Fibroblast of lung (primary cell): ENCODE data around the gene FAM209B. TPM values are rescaled to one million over a fixed set of nuclear protein-coding genes. Genes with fewer than 3 reads are reported as not detected.

ENCODE experiments used
- DNase-seq, 2 donors: peaks; one replicate each; pipeline versions ENCODE4 v3.0.0 to v3.0.0-alpha.2; 2010; ENCODE audit warnings: low read depth in 2 of 2
- H2AFZ ChIP-seq: 2 replicates; pipeline ENCODE4 v1.5.1; 2012; ENCODE audit warnings: low read length, control low read depth, inconsistent platforms
- H3K27ac ChIP-seq: 2 replicates; pipeline ENCODE4 v1.5.1; 2011; ENCODE audit warnings: low read length, control low read depth; ENCODE audit not compliant: insufficient read depth
- H3K27me3 ChIP-seq: 2 replicates; pipeline ENCODE4 v1.5.1; 2011; ENCODE audit warnings: mild to moderate bottlenecking, low read length; ENCODE audit not compliant: control insufficient read depth, insufficient read depth
- H3K36me3 ChIP-seq: 2 replicates; pipeline ENCODE4 v1.5.1; 2011; ENCODE audit warnings: low read length; ENCODE audit not compliant: control insufficient read depth, insufficient read depth
- H3K4me1 ChIP-seq: 2 replicates; pipeline ENCODE4 v1.5.1; 2011; ENCODE audit warnings: low read length; ENCODE audit not compliant: control insufficient read depth, insufficient read depth; ENCODE audit errors: extremely low read depth
- H3K4me2 ChIP-seq: 2 replicates; pipeline ENCODE4 v1.5.1; 2011; ENCODE audit warnings: low read length, control low read depth; ENCODE audit not compliant: insufficient read depth; ENCODE audit errors: extremely low read depth
- H3K4me3 ChIP-seq, 4 experiments: fragments of 200-600 bp in 1 of 4; sonication (generic) in 1 of 4; replicated peaks in 1 of 4; 2 replicates each; pipeline ENCODE4 v1.5.1; 2011 to 2016; ENCODE audit warnings: low read length in 4 of 4, low read depth in 3 of 4, mild to moderate bottlenecking in 3 of 4, control low read depth in 2 of 4, inconsistent platforms in 1 of 4, mixed read lengths in 1 of 4; ENCODE audit not compliant: insufficient read depth in 1 of 4; ENCODE audit errors: control extremely low read depth in 1 of 4
- H3K79me2 ChIP-seq: 2 replicates; pipeline ENCODE4 v1.5.1; 2012; ENCODE audit warnings: mild to moderate bottlenecking, low read length, inconsistent platforms; ENCODE audit not compliant: control insufficient read depth, insufficient read depth
- H3K9ac ChIP-seq: 2 replicates; pipeline ENCODE4 v1.5.1; 2011; ENCODE audit warnings: mild to moderate bottlenecking, low read length, control low read depth; ENCODE audit not compliant: insufficient read depth
- H3K9me3 ChIP-seq: 2 replicates; pipeline ENCODE4 v1.5.1; 2012; ENCODE audit warnings: low read depth, low read length; ENCODE audit not compliant: control insufficient read depth, insufficient read depth
- H4K20me1 ChIP-seq: 2 replicates; pipeline ENCODE4 v1.5.1; 2011; ENCODE audit warnings: low read length; ENCODE audit not compliant: control insufficient read depth, insufficient read depth; ENCODE audit errors: extremely low read depth
- CTCF ChIP-seq, 2 donors: IDR thresholded peaks in 1 of 2; conservative IDR thresholded peaks in 1 of 2; 1 replicate in 1 of 2; 2 replicates in 1 of 2; pipeline ENCODE4 v1.5.1; 2011 to 2012; ENCODE audit warnings: low read length in 2 of 2, control low read depth in 1 of 2, inconsistent platforms in 1 of 2, low read depth in 1 of 2, mild to moderate bottlenecking in 1 of 2
- EZH2 ChIP-seq: IDR thresholded peaks from 2 replicates; pipeline ENCODE4 v1.5.1; 2012; ENCODE audit warnings: low read length, control low read depth, mild to moderate bottlenecking; ENCODE audit errors: missing control alignments
- polyA plus RNA-seq, 2 donors: library from polyadenylated mRNA; depleted of rRNA in 1 of 2; stranded (reverse) in 1 of 2; unstranded in 1 of 2; fragments of >200 nt; gene quantifications; 2 replicates each; pipeline ENCODE4 v1.2.1, GENCODE V29; 2011 to 2012; ENCODE audit warnings: missing spikeins in 1 of 2
- total RNA-seq: library from RNA; depleted of rRNA; stranded (reverse); fragments of >200 nt; gene quantifications from 2 replicates; pipeline ENCODE4 v1.2.1, GENCODE V29; 2014

Gene FAM209B
- total and polyA plus RNA-seq, 2 donors (not counting 1 experiment from before 2014, with no cell fraction given): 0.18 TPM; not detected in 1

- no peaks in the 10 kb centered on the region for H3K9me3 ChIP-seq
- H3K36me3 ChIP-seq: peaks cover 5% of the 10 kb centered on the region
- H3K4me3 ChIP-seq: no peak overlapping the region
- no peaks in the 10 kb centered on the region for H3K27me3 ChIP-seq
- H3K4me2 ChIP-seq: no peak overlapping the region
- H3K79me2 ChIP-seq: no peaks in the 10 kb centered on the region
- no peaks in the 10 kb centered on the region for H4K20me1 ChIP-seq
- no peak overlapping the region for H3K27ac ChIP-seq
- TF ChIP-seq EZH2 (no peak), CTCF (conservative IDR thresholded peaks at IDR 0.05 in 1 of 2, IDR thresholded peaks at IDR 0.05 in 1 of 2; ENCODE audit: low read depth in 1 of 2, low read length in 2 of 2) (no peak)
- H2AFZ ChIP-seq: no peak overlapping the region
- no peak overlapping the region for H3K9ac ChIP-seq
- H3K4me1 ChIP-seq: no peaks in the 10 kb centered on the region
- no peak for DNase-seq
Measured at GRCh38 chr20:56517641-56518040, 15.4 kb upstream of the FAM209B start.

DNA sequence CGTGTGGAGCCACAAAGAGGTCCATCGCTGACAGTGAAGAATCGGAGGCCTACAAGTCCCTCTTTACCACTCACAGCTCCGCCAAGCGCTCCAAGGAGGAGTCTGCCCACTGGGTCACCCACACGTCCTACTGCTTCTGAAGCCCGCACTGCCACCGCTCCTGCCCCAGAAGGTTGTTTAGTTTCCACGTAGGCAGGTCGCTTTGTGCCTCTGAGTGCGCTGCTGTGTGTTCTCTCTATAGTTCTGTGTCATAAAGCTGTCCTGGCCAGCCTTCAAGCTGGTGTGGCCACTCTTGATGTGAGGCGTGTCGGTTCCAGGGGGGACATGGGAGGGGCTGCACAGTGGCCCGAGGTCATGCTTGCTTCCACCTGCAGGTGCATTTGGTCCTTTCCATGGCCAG lies 14.9 kb upstream of the FAM209B start:
- no peak overlapping the region for H3K9ac ChIP-seq
- H3K79me2 ChIP-seq: no peaks in the 10 kb centered on the region
- H3K36me3 ChIP-seq: peaks cover 5% of the 10 kb centered on the region
- no peak overlapping the region for H3K4me3 ChIP-seq
- H3K27ac ChIP-seq: no peak overlapping the region
- H3K9me3 ChIP-seq: no peaks in the 10 kb centered on the region
- TF ChIP-seq CTCF (conservative IDR thresholded peaks at IDR 0.05 in 1 of 2, IDR thresholded peaks at IDR 0.05 in 1 of 2; ENCODE audit: low read depth in 1 of 2, low read length in 2 of 2): no peak
- TF ChIP-seq EZH2: no peak
- H3K4me2 ChIP-seq: no peak overlapping the region
- H3K4me1 ChIP-seq: no peaks in the 10 kb centered on the region
- DNase-seq: no peak
- no peaks in the 10 kb centered on the region for H4K20me1 ChIP-seq
- no peak overlapping the region for H2AFZ ChIP-seq
- no peaks in the 10 kb centered on the region for H3K27me3 ChIP-seq

- peaks cover 2% of the 10 kb centered on the region for H3K36me3 ChIP-seq
Measured at GRCh38 chr20:56518721-56519398, 14.2 kb upstream of the FAM209B start.

More at GRCh38 chr20:56518721-56519398, 14.2 kb upstream of the FAM209B start:
- Histone ChIP-seq H3K4me1 (no peaks in the 10 kb centered on the region), H3K9me3 (no peaks in the 10 kb centered on the region), H4K20me1 (no peaks in the 10 kb centered on the region), H3K27me3 (no peaks in the 10 kb centered on the region), H3K9ac (no peak overlapping the region), H3K79me2 (no peaks in the 10 kb centered on the region), H3K4me2 (no peak overlapping the region), H3K4me3 (no peak overlapping the region), H3K27ac (no peak overlapping the region), H2AFZ (no peak overlapping the region)
- DNase-seq: no peak
- TF ChIP-seq EZH2 (no peak), CTCF (conservative IDR thresholded peaks at IDR 0.05 in 1 of 2, IDR thresholded peaks at IDR 0.05 in 1 of 2; ENCODE audit: low read depth in 1 of 2, low read length in 2 of 2) (no peak)
